NK-92 (cell line): ENCODE results near the gene TPD52L1.

Experiments
- DNase-seq: peaks from one replicate; lab custom pipeline; 2025; ENCODE audit not compliant: unreplicated experiment; lab: John Stamatoyannopoulos, UW

Gene TPD52L1

DNA sequence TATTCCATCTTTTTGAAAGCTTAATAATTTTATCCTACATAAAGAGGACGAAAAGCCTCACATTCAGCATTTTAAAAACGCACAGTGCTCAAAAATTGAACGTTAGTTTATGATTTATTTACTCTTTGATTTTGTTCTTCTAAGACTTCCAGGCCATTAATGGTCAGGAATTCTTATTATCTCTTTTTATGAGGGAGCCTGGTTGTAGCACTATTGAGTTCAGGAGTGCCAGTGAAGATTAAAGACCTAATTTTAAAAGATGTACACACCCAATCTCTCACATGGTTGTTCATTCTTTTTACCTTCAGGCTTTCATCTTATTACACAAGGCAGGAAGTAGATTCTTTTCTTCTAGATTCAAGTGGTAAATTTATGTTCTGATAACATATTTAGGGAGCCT, 79.6 kb downstream of the TPD52L1 start:
- no peak for DNase-seq

DNA sequence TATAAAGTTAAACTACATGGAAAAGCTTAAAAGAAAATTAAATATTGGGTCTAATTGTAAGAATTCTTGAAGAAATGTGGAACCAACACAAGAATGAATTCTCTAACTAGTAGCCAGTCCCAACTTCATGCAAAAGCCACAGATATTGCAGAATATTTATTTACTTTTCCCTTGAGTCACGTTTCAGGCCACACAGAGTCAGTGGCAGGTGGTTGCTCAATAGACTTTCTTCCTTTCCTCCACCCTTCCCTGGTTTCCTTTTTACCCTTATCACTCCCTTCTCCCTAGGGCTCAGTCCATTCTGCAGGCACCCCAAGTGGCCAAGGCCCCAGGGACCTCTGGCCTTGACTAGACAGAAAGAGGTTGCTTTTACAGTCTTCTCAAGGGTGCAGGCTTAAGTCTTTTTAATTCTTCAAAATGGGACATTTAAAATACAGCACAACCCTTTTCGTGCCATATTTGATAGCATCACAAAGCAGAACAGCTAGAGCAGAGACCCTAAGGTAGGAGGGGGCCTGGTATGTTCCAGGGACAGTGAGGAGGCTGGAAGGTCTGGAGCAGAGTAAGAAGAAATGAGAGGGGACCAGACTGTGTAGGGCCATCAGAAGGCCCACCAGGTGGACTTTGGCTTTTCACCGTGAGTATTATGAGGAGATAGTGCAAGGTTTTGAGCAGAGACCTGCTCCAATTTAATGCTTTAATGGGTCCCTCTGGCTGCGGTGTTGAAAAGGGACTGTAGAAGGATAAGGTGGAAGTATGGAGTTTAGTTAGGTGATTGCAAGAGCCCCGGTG, 83.2 kb downstream of the TPD52L1 start:
- no peak for DNase-seq

DNA sequence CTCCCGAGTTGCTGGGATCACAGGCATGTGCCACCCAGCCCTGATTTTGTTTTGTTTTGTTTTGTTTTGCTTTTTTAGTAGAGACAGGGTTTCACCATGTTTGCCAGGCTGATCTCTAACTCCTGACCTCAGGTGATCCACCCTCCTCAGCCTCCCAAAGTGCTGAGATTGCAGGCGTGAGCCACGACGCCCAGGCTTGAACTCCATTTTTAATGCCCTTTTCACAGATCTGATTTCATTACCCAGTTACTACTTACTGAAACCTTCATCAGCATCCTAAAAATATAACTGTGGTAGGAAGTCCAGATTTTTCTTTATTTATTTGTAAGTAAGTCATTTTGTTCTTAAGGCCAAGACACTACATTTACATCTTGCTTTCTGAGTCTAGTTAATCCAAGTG, 84.2 kb downstream of the TPD52L1 start:
- no peak for DNase-seq

DNA sequence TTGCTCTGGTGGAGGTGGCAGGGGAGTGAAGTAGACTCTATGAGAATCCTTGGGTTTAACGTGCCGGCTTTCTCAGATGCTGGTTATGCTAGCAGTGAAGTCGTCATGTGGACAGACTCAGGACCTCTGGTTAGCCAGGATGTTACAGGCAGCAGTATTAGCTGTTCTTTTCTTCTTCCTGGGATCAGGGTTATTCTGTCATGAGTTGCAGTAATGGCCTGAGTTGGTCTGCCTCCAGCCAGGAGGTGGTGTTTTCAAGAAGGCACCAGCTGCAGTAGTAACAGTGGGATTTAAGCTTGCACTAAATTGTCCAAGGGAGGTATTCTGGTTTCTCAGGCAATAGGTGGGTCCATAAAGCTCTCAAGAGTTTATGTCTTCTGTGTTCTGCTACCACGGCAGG, 91.5 kb downstream of the TPD52L1 start:
- no peak for DNase-seq

DNA sequence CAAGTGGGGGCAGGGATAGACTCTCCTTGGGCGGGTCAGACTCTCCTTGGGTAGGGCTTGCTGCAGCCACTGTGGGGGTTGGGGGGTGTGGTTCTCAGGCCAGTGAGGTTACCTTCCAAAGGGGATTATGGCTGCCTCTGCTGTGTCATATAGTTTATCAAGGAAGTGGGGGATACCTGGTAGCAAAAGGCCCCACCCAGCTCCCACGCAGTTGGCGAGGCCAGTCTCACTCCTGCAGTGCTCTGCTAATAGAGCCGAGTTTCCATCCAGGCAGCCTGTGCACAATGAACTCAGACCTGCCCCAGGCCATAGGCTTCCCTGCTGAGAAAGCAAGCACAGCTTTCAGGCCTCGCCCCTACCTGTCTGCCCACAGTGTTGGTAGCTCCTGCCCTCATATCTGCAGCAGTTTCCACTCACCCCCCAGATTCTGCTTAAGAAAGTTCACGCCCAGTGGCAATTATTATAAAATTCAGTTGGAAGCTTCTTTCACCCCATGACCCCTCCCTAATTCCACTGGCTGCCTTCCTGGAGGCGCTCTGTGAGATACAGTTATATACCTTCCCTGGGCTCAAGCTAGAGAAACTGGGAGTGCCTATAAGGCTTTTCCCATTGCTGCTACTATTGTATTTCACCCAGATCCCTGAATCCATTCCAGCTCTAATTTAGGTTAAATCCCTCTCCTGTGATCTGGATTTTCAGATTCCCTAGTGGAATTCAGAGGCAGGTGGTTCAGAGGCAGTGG, 92.1 kb downstream of the TPD52L1 start:
- DNase-seq, result no peak

DNA sequence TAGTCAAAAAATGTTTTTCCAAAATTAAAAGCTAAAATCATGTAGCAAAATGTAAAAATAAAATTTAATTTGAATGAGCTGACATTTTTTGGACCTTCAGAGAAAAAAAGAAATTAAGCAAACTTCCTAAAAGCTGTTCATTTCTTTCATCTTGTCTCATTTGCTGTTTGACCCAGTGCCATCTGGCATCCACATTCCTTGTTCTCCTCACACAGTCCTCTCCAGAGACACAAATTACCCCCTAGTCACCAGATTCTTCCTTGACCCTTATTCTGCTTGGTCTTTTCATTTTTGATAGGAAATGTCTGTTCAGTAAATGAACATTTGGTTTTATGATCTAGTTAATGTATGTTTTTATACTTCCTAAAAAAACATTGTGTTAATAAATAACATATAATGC, 93.0 kb downstream of the TPD52L1 start:
- DNase-seq, result no peak

DNA sequence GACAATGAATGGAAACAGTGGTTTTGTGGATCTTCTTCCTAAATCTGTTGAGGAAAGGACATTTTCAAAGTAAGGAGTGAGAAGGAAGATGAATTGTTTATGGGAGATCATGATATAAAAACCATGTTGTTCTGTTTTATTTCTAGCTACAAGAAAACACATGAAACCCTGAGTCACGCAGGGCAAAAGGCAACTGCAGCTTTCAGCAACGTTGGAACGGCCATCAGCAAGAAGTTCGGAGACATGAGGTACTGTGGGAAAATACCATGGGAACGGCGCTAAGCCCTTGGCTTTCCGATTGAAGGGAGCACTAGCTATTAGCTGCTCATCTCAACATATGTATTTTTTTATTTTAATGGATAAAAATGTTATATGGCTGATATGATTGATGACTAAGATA, 94.6 kb downstream of the TPD52L1 start:
- DNase-seq, result no peak

DNA sequence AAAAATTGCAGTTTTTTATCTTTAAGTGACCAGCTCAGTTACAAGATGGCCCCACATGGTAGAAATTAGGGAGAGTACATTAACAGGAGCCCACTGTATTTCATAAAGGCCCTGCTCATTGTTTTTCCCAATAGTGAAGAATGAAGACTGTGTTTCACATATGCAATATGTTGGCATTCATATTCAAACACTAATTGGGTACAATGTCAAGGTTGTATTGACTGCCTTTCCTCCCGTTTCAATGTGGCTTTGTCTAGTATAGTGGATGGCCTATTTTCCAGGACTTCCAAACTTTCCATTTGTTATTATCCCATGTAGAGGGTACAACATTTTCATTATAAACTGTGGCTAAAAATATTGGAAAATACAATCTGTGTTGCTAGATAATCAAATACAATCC, 96.9 kb downstream of the TPD52L1 start:
- no peak for DNase-seq

DNA sequence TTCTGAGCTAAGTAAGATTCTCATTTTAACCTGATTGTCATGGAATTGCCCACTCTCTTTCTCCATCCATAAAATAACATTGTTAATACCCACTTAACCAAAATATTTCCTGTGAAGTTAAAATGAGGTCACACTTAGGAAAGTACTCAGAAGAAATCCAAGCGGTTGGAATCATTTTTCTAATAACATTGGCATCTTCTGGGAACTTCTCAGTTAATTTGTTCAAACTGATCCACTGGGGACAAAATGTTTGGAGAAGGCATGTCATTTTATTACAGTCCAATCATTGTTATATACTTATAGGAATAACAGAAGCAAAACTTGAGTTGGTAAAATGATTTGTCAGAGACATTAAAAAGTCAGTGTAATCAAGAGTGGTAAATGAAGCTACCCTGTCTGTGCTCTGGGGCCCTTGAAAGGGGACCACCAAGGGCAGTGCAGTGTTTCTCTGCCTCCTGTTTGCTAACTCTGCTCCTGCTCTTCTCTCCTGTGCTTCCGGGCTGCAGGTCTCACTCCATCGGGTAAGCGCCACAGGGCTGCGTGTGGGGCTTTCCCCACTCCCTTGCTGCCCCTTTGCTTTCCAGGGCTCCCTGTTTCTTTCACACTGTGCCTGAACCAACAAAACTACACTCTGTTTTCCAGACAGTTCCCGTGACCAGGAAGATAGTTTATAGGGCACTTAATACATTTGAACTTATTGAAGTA, 98.1 kb downstream of the TPD52L1 start:
- DNase-seq, result no peak

DNA sequence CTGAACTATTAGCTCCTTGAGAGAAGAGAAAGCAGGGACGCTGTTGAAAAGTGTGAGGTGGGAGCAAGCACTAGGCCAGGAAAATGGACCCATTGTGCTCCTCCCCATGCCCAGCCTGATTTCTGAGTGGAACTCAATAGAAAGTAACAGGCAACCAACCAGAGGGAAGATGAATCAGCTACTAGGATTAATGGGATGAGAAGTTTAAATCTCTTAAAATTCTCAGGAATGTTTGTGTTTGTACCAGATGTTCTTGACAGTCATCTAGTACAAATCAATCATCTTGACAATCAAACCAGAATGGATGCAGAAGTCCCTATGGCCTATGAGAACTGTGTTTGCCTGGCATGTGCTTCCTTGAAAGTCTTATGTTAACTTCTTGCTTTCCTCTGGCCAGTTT, 99.3 kb downstream of the TPD52L1 start:
- no peak for DNase-seq

DNA sequence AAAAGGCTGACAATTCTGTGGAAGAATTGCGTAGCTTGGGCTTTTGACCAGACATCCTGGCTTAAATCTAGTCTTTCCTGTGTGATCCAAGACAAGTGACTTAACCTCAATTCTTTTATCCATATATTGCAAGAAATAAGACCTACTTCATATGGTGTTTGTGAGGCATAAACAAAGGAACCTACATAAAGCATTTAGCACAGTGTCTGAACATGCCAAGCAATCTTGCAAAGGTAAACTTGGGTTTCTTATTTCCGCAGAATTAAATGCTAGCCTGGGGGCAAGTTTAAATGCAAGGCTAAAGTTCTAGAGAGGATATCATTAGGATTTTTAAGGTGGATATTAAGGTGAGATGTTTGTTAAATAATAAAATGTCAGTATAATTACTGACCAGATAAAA, 100.3 kb downstream of the TPD52L1 start:
- DNase-seq, result no peak

DNA sequence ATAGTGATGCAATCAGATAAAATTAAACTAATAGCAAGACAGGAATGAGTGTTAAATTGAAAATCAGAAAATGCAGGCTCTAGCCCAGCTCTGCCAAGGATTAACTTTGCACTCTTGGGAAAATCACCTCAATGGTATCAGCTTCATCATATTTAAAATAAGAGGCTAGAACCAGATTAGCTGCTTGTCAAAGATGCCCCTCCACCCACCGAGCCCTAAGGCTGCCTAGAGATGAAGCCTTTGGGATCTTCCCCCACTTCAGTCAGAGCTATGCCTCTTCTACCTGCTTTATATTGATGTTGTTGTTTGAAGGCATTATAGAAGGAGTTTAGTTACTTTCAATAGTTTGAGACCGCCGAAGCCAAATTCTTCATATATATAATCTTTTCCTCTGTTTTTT, 100.7 kb downstream of the TPD52L1 start:
- DNase-seq, result no peak

DNA sequence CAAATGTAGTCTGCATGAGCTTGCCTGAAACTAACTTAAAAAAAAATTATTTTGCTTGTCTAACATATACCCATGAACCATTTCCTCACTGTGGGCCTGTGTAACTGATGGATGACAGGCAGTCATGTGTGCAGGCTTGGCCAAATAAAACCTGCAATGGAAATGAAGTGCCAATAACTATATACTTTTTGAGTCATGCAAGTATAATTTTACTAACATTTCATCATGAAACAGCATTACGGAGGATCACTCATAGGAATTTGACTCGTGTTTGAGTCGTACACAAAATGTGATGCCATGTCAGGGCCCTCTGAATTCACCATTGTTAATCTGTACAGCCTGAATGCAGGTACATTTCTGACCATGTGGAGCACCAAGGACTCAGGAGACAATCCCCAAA, 101.6 kb downstream of the TPD52L1 start:
- no peak for DNase-seq

DNA sequence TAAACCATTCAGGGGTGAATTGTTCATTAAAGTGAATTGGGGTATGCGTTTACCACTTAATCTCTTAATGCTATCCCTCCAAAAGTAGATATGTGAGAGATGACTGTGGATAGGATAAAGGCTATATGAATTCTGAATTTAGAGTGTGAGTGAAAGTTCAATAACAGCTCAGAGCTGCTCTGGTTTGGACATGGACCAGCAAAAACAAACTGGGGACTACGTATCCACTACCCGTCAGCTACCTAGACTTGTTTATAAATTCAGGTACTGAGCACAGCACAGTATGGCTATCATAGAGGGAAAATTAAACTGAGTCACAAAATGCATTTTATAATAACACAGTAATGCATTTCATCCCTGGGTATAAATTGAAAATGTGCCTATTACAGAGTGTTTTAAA, 103.8 kb downstream of the TPD52L1 start:
- DNase-seq, result no peak

DNA sequence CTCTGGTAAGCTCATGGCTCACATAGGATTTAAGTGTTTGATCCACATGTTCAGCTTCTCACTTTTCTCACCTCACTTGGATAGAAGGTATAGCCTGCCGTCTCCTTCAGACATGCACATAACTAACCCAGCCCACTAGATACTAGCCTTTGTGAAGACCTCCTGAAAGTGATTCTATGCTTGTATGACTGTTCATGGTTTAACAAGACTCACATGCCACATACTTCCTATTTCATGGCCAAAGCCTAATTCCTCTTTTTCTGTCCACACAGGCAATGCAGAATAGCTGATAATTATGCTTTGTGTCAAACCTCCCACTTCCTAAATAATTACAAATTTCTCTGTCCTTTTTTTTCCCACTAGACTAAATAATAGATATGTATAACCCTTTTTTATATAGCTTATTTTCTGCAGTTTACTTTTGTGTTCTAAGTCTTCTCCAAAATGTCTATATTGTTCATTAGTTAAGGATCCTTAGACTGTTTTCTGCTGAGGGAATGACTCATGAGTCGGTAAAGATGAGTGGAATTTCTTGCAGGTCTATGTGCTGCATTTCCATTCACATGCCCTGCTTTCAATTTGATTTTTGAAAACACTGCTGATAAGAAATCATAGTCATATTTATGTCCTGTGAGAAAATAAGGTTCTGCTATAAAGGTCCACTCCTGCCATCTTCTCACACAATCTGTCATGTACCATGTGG, 105.2 kb downstream of the TPD52L1 start:
- DNase-seq, result no peak

DNA sequence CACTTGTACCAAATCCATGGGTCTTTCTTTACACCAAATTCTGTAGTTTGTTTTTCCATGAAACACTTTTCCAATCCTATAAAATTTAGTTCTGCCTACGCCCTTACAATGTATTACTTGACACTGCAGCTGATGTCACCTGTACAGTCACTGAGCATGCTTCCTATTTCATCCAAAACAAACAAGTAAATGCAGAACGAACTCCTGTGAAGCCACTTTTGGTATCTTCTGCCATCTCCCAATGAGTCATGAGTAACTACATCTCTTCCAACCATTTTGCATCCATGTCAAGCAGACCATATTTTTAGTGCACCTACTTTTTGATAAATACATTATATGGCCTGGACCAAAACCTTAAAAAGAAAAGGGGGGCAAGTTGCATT, 105.8 kb downstream of the TPD52L1 start:
- DNase-seq, result no peak

DNA sequence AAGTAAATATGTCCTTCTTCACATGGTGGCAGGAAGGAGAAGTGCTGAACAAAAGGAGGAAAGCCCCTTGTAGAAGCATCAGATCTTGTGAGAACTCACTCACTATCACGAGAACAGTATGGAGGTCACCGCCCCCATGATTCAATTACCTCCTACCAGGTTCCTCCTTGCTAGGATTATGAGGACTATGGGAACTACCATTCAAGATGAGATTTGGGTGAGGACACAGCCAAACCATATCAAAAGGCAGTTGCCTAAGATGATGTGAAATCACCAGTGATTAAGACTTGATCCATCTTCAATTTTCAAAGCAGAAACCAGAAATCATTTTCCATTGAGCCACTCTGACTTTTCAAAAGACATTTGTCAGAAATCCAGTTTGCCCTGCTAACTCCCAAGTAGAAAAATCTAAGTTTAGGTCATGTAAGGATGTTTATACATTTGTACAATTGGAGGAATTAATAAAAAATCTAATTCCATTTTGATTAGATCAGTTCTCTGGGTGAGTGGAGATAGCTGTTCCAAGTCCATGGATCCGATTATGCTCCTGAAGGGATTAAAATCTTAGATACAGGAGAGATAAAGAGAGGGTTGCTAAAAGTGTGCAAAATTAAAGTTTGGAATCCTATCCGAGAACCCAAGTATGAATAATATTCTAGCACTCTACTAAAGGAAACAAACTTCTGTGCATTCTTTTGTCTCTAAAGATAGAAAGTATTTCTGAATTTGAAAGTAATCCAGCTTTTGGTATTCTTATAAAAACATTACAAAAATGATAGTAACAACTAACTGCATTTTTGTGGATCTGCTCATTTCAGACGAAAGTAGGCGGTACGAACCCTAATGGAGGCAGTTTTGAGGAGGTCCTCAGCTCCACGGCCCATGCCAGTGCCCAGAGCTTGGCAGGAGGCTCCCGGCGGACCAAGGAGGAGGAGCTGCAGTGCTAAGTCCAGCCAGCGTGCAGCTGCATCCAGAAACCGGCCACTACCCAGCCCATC, 108.7 kb downstream of the TPD52L1 start:
- no peak for DNase-seq

DNA sequence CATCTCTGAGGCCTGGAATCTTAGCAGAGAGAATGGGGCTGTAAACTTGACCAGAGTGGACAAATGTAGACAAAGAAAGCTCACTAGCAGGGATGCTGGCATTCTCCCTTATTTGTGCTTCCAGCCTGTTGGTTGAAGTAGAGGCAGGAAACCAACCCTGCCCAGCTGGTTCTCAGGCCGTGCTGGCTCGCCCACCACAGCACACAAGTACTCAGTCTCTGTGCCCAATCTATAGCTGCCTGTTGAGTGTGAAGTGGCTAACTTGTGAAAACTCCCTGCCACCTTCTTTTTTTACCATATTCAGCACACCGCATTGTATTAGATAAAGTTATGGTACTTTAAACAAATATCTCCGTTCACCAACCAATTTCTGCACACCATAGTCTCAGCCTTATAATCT, 110.9 kb downstream of the TPD52L1 start:
- DNase-seq, result no peak

DNA sequence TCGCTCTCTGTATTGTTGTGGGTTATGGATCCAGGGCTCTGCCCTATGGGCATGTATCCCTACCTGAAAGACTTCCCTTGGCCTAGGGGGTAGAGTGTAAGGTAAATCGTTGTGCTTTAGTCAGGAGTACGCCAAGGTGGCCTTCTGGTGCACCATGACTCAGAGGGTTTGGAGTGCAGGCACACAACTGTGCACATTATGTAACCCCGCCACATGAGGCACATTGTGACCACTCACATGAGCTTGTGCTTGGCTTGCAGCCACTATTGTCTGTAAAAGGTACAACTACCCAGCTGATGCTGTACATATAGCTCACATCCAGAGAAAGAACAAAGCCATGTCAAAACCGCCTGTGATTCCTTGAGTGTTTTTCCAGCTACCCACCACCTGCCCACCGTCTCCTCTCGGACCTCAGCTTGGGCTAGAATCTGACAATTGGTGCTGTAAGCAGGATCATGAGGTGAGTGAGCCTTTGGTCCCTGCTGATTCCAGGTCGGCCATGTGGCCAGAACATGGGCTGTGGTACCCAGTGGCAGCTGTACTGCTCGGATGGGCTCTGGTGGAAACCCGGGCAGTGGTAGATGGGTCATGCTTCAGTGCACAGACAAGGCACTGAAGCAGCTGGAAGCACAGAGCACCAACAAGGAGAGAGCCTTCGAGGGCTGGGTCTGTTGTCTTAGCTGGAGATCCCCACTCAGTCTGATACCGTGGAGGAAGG, 114.4 kb downstream of the TPD52L1 start:
- DNase-seq, result no peak

DNA sequence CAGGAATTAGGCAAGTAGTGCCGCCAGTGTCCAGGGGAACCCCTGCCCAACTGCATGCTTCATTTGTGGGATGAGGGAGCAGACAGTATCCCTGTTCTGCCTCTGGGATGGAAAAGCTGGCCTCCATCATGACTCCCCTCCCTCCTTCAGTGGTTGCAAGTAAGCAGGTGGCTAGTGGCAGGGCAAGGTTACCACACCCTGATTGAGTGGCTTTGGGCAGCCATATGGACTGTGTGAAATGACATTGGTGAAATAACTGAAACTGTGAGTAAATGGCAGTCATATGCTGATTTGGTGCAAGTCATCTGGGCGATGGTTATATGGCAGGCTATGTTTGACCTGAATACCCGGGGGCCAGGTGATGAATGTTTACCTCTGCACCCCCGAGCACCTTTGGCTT, 115.2 kb downstream of the TPD52L1 start:
- no peak for DNase-seq
